ENCODE results near the gene DYRK2.

- TF ChIP-seq ATF2 (IDR thresholded peaks at IDR 0.05; ENCODE audit: low read length) (no peak), POLR2A (IDR thresholded peaks at IDR 0.05; ENCODE audit: low read depth, low read length) (no peak), NRF1 (conservative IDR thresholded peaks at IDR 0.05; ENCODE audit: low read depth, low read length) (no peak), RFX5 (IDR thresholded peaks at IDR 0.05; ENCODE audit: low read depth, low read length) (no peak), EZH2 (IDR thresholded peaks at IDR 0.05; ENCODE audit: borderline replicate concordance, control insufficient read depth, low read depth, low read length) (no peak), NFYA (IDR thresholded peaks at IDR 0.05; ENCODE audit: borderline replicate concordance, low read depth, low read length) (no peak), CTCF (IDR thresholded peaks at IDR 0.05 in 2 of 3, conservative IDR thresholded peaks at IDR 0.05 in 1 of 3; ENCODE audit: control insufficient read depth in 2 of 3, extremely low read depth in 1 of 3, insufficient read depth in 1 of 3, low read depth in 3 of 3, low read length in 3 of 3) (no peak), MTA2 (IDR thresholded peaks at IDR 0.05; ENCODE audit: low read depth) (no peak), RAD51 (IDR thresholded peaks at IDR 0.05) (no peak), CREB1 (IDR thresholded peaks at IDR 0.05; ENCODE audit: low read depth) (no peak)
Observed at GRCh38 chr12:67702136-67702535, 53.6 kb downstream of the DYRK2 start.
